HG02981 (cell line): ENCODE data around the gene NDN.
"Not testable (repeated sequence)": the region's sequence is repeated elsewhere in the genome, so short reads cannot be mapped to it uniquely, and the experiment has no call there.

Experiments used
- ATAC-seq: cut with Tn5 transposase; IDR thresholded peaks from one replicate; pipeline ENCODE4 v1.9.1; 2021; ENCODE audit warnings: mild to moderate bottlenecking, moderate library complexity; ENCODE audit not compliant: unreplicated experiment

The NDN gene

GRCh38 chr15:23687143-23687470, at the start of gene NDN:
TSS of gene NDN (minus strand) at chr15:23687305. CDS start at chr15:23687217, 88 bp downstream.
- ATAC-seq = no peak

DNA sequence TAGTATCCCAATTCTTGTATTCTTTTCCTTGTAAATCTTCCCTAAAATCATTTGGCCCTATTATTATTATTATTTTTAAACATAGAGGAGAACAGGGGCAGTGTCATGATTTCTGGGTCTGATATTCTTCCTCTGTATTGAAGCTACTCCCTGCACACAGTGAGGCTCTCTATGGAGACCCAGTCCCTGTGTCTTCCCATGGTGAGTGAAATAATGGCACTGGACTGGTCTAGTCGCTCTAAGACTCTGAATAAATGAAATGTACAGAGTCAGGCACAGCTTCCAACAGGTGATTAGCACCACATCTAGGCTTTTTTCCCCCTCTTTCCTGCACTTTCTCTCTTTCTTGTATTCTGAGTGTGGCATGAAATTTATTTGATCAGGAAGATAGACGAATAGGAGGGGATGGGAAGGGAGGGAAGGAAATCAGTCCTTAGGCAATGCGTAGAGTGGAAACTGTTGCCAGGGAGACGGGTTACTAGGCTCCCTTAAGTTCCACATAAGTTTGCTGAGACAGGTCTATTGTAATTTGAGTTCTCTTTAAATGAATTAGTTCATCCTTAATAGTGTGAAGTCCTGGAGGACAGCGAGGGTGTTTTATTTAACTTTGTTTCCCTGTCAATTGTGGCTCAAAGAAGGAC, 49.0 kb upstream of the NDN start:
- ATAC-seq = no peak

DNA sequence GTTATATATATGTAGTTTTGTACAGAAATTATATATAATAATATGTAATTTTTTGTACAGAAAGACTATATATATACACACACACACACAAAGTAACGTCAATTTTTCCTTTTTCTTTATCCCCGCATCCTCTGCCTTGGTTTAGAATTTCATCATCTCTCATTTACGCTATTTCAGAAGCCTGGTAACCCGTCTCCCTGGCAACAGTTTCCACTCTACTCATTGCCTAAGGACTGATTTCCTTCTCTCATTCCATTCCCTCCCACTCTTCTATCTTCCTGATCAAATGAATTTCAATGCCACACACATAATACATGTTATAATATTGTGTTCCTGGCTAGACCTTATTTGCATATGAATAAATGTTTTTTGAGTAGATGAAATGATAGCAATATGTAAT, 47.8 kb upstream of the NDN start:
- no peak for ATAC-seq

DNA sequence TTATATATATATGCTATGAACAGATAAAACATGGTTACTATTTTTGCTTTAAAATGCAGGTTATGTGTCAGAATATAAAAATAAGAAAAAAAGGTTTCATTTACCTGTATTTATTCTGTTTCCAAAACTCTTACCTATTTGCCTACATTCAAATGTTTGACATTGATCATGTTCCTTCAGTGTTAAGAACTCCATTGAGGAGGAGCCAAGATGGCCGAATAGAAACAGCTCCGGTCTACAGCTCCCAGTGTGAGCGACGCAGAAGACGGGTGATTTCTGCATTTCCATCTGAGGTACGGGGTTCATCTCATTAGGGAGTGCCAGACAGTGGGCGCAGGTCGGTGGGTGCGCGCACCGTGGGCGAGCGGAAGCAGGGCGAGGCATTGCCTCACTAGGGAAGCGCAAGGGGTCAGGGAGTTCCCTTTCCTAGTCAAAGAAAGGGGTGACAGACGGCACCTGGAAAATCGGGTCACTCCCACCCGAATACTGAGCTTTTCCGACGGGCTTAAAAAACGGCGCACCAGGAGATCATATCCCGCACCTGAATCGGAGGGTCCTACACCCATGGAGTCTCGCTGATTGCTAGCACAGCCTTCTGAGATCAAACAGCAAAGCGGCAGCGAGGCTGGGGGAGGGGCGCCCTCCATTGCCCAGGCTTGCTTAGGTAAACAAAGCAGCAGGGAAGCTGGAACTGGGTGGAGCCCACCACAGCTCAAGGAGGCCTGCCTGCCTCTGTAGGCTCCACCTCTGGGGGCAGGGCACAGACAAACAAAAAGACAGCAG, 27.0 kb upstream of the NDN start:
- ATAC-seq = not testable (repeated sequence)

GRCh38 chr15:23708332-23708731, 21.2 kb upstream of the NDN start:
- no peak for ATAC-seq

DNA sequence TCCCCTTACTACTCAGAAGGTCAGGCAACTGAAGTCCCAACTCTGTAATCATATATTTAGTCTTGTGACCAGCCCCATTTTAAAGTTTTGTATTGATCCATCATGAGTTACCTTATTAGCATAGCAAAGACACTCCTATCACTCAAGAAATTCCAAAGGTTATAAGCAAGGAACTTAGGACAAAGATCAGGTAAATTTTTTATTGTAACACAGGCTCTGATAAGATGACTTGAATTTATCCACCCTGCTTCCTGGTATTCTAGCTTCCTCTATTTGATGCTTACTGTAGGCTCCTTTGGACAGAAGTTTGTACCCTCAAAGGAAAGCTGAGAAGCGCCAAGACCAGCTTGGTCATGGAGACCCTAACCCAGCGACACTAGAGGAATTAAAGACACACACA, 8.2 kb upstream of the NDN start:
- no peak for ATAC-seq

DNA sequence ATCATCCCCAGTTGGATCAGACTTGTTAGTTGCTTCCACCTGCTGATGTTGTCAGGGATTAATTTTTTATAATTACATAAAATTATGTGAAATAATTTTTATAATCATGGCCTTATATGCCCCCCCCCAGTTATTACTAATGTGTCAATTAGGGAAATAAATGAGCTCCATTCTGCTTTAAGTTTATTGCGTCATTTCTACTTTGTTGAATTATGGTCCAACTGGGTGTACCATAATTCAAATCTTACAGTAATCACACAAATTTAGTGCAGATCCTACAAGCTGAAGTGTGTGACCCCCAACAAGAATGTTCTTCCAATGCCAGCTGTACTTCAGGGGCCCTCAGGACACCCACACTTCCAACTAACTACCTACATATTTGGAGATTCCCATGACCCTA, 7.5 kb upstream of the NDN start:
- ATAC-seq = no peak

- ATAC-seq = no peak
Measured at GRCh38 chr15:23690450-23690852, 3.3 kb upstream of the NDN start.

GRCh38 chr15:23690015-23690414, 2.9 kb upstream of the NDN start:
- no peak for ATAC-seq

- no peak for ATAC-seq
Measured at GRCh38 chr15:23686466-23687142, 501 bp downstream of the NDN start.

- no peak for ATAC-seq
Measured at GRCh38 chr15:23671481-23671880, 15.6 kb downstream of the NDN start.

DNA sequence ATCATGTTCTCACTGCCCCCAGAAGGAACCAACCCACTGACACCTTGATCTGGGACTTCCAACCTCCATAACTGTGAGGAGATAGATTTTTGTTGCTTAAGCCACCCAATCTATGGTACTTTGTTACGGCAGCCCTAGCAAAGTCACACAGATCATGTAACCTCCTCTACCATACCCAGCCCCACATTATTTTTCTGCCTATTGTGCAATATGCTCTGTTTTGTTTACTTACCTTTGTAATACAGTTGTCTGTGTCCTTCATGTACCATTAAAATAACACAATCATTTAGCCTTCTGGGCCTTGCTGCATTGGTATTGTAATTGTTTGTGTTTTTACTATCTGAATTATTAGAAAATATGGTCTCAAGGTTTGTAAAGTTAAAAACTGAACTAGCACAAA, 16.1 kb downstream of the NDN start:
- ATAC-seq = no peak

GRCh38 chr15:23663232-23663631, 23.9 kb downstream of the NDN start:
- ATAC-seq = no peak

DNA sequence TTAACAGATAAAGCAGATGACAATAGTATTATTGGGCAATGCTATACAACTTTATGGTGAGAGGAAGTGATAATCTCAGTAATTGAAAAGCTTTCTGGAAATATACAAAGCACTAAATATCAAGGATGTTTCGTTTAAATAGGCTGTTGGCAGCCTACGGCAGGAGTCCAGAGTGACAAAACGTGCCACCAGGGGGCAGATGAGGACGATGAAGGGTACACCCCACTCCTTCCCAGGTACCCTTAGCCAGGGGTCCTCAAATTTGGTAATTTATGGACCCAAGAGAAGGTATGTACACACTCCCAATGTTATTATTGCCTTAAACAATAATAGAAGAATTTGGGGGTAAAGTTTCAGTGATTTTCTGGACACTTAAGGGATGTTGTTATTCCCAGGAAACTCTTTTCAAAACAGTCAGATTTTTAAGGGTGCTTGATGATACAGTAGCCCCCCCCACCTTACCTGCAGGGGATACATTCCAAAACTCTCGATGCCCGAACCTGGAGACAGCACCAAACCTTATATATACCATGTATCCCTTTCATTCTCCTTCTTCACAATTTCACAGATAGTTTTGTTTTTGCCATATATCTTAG, 38.1 kb downstream of the NDN start:
- ATAC-seq = no peak

DNA sequence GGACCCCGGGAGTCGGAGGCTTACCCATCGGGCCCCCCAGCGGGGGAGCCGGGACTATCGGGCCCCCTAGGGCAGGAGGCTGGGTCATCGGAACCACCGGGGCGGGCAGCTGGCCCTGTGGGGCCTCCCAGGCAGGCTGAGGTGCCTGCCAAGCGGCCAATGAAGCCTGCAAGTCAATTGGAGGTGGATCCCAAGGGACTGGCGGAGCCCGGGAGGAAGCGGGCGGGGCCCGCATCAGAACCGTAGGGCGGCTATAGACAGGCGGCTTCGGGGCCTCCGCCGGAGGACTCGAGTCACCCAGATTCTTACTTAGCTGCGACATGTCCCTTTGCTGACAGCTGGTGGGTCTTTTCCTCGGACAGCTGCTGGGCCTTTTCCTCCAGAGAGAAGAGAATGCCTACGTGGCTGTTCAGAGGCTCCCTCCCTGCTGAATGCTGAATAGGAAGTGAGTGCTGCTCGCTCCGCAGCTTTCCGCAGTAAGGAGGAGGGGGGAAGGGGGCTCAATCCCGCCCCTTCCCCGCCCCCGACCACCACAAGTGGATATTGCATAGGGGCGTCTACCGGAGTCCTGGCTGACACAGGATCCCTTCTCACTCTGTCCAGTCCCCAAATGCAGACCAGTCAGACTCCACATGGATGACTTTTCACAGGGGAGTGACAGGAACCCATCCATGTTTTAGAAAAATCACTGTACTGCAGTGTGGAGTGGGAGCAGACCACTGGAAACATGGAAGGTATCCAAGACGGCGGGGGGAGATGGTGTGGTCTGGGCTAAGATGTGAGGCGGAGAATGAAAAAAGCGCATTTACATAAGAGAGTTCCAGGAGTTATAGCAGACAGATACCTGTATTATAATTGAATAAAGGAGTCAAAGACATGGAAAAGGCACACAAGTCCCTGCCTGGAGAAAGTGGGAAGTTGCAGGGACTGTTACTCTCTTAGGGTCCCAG, 39.4 kb downstream of the NDN start, which contains the start of gene MAGEL2:
Gene MAGEL2 (minus strand): TSS at position 447 of the 950 bp plus-strand sequence. CDS start 125 bp downstream, at position 322.
- no peak for ATAC-seq

DNA sequence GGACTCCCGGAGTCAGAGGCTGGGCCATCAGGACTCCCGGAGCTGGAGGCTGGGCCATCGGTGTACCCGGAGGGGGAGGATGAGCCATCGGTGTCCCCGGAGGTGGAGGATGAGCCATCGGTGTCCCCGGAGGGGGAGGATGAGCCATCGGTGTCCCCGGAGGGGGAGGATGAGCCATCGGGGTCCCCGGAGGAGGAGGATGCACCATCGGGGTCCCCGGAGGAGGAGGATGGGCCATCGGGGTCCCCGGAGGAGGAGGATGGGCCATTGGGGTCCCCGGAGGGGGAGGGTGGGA, 40.2 kb downstream of the NDN start:
- ATAC-seq = no peak

DNA sequence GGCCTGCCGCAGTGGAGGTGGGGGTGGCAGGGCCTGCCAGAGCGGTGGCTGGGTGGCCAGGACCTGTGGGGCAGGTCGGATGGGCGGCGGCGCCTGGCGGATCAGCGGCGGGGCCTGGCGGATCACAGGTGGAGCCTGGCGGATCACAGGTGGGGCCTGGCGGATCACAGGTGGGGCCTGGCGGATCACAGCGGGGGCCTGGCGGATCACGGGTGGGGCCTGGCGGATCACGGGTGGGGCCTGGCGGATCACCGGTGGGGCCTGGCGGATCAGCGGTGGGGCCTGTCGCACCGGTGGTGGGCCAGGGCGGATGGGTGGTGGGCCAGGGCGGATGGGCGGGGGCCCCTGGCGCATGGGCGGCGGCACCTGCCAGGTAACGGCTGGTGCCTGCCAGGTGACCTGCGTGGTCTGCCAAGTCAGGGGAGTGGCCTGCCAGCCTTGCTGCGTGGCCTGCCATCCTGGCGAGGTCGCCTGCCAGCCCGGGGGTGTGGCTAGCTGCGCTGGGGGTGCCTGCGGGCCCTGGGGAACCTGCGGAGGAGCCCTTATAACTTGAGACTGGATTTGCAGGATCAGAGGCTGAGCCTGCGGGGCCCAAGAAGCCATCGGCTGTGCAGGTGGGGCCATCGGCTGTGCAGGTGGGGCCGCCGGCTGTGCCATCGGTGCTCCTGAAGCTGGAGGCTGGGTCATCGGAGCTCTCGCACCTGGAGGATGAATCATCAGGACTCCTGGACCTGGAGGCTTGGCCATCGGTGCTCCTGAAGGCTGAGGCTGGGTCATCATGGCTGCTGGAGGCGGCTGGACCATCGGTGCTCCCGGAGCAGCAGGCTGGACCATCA, 40.7 kb downstream of the NDN start:
- no peak for ATAC-seq

DNA sequence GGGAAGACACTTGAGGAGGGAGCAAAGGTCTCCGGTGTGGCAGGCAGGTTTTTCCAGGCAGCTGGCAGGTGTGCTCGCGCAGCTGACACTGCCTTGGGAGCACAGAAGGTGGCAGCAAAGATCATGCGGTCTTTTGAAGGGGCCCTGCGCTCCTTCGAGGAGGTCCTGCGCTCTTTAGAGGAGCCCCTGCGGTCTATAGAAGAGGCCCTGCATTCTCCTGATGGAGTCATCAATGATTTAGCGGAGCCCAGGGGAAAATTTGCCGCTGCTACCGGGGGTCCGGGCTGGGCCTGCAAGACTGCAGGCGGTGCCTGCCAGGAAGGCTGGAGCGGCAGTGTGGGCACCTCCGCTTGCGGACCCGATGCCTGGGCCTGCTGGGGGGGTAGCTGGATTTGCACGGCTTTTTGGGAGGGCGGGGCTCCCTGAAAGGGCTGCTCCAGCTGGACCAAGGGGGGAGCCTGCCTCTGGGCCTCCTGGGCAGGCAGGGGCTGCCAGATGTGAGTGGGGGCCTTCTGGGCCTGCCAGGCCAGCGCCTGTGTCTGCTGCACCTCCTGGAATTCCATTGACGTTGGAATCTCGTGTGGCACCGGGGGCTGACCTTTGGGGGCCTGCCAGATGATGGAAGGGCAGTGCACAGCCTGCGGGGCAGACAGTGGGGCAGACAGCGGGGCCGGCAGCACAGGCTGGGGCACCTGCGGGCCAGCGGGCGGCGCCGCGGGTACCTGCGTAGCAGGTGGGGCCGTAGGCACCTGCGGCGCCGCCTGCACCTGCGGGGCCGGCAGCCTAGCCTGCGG, 41.5 kb downstream of the NDN start:
- ATAC-seq = no peak

DNA sequence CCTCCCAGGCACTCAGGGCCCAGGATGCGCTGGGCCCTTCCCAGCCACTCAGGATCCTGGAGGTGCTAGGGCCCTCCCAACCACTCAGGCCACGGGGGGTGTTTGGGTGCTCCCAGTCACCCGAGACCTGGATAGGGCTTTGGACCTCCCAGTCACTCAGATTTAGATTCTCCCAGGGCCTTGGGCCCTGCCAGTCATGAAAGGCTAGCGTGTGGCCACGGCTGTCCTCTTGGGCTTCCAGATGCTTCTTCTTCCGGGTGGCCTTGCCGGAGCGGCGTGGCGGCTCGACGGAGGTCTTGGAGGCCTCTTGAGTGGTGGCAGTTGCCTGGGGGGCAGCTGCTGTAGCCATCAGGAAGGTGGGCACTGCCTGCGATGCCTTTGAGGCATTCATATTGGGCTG, 42.3 kb downstream of the NDN start:
- no peak for ATAC-seq
